IPS-18a (cell line): ENCODE measurements around the gene SIDT2.
"Not testable (repeated sequence)": the region's sequence is repeated elsewhere in the genome, so short reads cannot be mapped to it uniquely, and the experiment has no call there.

ENCODE experiments used
- H3K27ac ChIP-seq: one replicate; pipeline ENCODE4 v1.5.1; 2013; ENCODE audit warnings: low read length
- H3K27me3 ChIP-seq: one replicate; pipeline ENCODE4 v1.6.1; 2013; ENCODE audit warnings: mild to moderate bottlenecking, low read length; ENCODE audit not compliant: control insufficient read depth, insufficient read depth
- H3K36me3 ChIP-seq: one replicate; pipeline ENCODE4 v1.6.1; 2013; ENCODE audit warnings: low read depth, low read length; ENCODE audit not compliant: control insufficient read depth
- H3K4me1 ChIP-seq: one replicate; pipeline ENCODE4 v1.6.1; 2013; ENCODE audit warnings: low read depth, low read length; ENCODE audit not compliant: control insufficient read depth
- H3K4me3 ChIP-seq: one replicate; pipeline ENCODE4 v1.5.1; 2013; ENCODE audit warnings: low read length
- H3K9ac ChIP-seq: one replicate; pipeline ENCODE4 v1.6.1; 2013; ENCODE audit warnings: mild to moderate bottlenecking, low read length, moderate library complexity
- H3K9me3 ChIP-seq: one replicate; pipeline ENCODE4 v1.6.1; 2013; ENCODE audit warnings: low read depth, low read length; ENCODE audit not compliant: control insufficient read depth

SIDT2 gene

DNA sequence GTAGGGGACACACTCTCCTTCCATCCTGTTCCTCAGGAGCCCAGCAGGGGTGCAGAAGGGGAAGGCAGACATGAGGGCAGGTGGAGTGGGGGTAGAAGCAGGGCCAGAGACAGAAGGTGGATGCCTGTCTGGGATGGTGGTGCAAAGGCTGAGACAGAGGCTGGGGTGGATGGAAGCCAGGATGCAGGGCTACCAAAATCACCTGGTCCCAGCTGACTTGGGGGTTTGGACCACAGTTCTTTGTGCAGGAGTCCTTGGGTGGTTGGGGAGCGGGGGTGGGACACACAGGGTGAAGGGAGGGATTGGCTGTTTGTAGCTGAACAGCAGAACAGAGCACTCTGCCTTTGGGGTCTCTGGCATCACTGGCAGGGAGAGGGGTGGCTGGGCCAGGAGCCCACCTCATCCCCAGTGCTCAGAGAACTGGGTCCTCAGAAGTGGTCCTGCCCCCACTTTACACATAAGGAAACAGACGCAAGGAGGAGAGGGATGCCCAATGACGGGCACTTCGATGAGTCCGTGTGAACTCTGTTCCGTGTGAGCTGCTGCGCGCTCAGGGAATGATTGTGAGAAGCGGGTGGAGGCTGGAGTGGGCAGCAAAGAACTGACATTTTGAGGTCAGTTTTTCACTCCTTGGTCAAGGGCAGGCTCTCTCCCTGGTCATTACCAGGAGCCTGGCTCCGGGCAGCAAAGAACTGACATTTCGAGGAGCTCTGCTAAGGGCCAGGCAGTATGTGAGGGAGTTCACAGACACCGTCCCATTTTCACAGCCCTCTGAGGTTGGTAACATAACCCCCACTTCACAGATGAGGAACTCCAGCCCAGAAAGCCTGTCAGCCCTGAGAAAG lies 22.5 kb downstream of the SIDT2 start:
- Histone ChIP-seq H3K9ac (peak overlapping the region; percentile 74), H3K27ac (no peak overlapping the region), H3K4me3 (peak overlapping the region; percentile 66), H3K27me3 (no peaks in the 10 kb centered on the region), H3K36me3 (peaks cover 26% of the 10 kb centered on the region), H3K9me3 (no peaks in the 10 kb centered on the region), H3K4me1 (peaks cover 25% of the 10 kb centered on the region)

DNA sequence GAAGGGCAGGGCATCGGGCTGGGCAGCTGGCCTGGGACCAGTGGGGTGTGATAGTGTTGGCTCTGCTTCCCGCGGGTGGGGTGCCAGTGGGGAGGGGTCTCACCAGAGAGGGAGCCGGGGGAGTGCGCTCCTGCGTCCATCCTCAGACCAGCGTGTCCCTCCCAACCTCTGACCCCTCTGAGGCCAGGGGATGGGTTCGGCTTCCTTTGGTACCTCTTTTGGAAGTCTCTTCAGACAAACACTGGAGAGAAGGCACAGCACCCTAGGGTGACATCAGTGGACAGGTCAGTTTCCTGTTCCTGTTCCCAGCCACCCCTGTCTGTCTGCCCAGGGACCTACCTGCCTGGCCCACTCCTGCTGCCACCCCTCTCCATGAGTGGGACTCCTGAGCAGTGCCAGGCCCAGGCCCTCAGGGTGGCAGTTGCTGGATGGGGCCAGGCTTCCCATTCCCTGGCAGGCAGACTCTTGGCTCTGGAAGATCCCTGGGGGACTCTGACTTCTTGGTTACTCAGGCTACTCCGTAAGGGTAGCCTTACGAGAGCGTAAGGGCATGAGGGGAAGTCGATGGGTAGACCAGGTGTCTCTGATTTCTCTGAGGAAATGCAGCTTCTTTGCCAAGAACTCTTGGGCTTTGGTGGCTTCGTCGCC lies 23.2 kb downstream of the SIDT2 start:
- H3K9me3 ChIP-seq = no peaks in the 10 kb centered on the region
- no peak overlapping the region for H3K4me3 ChIP-seq
- H3K9ac ChIP-seq = no peak overlapping the region
- peaks cover 25% of the 10 kb centered on the region for H3K4me1 ChIP-seq
- H3K27ac ChIP-seq = no peak overlapping the region
- peaks cover 26% of the 10 kb centered on the region for H3K36me3 ChIP-seq
- H3K27me3 ChIP-seq = no peaks in the 10 kb centered on the region

DNA sequence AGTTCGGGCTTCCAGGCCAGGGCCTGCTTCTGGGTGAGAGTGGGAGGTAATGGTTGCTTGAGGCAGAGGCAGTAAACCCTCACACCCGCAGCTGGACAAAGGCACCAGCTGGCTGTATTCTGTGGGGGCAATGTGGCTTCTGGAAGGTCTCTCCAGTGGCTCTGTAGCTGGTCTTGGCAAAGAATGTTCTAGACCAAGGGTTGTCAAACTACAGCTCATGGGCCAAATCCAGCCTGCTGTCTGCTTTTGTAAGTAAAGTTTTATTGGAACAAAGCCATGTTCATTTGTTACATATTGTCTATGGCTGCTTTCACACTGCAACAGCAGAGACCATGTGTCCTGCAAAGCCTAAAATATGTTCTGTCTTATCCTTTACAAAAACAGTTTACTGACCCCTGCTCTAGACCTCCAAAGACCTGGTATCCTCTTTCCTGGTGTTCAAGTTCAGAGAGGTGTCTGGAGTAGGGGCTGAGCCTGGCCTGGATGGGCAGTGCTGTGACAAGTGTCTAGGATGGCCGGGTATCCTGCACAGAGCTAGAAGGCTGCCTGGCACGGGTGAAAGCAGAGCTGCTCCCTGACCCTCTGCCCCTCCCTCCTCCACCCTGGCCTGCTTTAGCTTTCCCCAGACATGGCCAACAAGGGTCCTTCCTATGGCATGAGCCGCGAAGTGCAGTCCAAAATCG lies 24.0 kb downstream of the SIDT2 start:
- Histone ChIP-seq H3K36me3 (peaks cover 26% of the 10 kb centered on the region), H3K4me3 (no peak overlapping the region), H3K27ac (no peak overlapping the region), H3K4me1 (peaks cover 25% of the 10 kb centered on the region), H3K27me3 (no peaks in the 10 kb centered on the region), H3K9me3 (no peaks in the 10 kb centered on the region), H3K9ac (no peak overlapping the region)

DNA sequence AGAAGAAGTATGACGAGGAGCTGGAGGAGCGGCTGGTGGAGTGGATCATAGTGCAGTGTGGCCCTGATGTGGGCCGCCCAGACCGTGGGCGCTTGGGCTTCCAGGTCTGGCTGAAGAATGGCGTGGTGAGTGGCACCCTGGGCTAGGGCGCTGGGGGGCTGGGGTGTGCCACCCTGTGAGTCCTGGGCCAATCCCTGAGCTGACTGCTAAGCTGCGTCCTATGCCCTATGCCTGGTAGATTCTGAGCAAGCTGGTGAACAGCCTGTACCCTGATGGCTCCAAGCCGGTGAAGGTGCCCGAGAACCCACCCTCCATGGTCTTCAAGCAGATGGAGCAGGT lies 24.5 kb downstream of the SIDT2 start:
- no peak overlapping the region for H3K4me3 ChIP-seq
- no peak overlapping the region for H3K9ac ChIP-seq
- no peak overlapping the region for H3K27ac ChIP-seq
- peaks cover 26% of the 10 kb centered on the region for H3K36me3 ChIP-seq
- H3K4me1 ChIP-seq = peaks cover 25% of the 10 kb centered on the region
- H3K27me3 ChIP-seq = no peaks in the 10 kb centered on the region
- H3K9me3 ChIP-seq = no peaks in the 10 kb centered on the region

DNA sequence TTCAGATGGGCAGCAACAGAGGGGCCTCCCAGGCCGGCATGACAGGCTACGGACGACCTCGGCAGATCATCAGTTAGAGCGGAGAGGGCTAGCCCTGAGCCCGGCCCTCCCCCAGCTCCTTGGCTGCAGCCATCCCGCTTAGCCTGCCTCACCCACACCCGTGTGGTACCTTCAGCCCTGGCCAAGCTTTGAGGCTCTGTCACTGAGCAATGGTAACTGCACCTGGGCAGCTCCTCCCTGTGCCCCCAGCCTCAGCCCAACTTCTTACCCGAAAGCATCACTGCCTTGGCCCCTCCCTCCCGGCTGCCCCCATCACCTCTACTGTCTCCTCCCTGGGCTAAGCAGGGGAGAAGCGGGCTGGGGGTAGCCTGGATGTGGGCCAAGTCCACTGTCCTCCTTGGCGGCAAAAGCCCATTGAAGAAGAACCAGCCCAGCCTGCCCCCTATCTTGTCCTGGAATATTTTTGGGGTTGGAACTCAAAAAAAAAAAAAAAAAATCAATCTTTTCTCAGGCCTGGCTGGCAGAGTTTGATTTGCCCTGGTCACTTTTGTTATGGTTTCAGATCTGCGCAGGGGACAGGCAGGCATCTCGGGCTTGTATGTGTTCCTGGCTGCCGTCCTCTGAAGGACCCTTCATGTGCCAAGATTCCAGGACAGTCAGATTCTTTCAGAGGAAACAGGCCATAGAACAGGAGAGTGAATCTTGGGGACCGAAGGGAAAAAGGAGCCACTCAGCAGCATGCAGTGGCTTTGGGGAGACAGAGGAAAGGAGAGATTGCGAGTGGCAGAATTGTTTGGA lies 25.9 kb downstream of the SIDT2 start:
- Histone ChIP-seq H3K9me3 (no peaks in the 10 kb centered on the region), H3K27me3 (no peaks in the 10 kb centered on the region), H3K4me3 (no peak overlapping the region), H3K36me3 (peaks cover 26% of the 10 kb centered on the region), H3K9ac (no peak overlapping the region), H3K4me1 (peaks cover 18% of the 10 kb centered on the region), H3K27ac (no peak overlapping the region)

DNA sequence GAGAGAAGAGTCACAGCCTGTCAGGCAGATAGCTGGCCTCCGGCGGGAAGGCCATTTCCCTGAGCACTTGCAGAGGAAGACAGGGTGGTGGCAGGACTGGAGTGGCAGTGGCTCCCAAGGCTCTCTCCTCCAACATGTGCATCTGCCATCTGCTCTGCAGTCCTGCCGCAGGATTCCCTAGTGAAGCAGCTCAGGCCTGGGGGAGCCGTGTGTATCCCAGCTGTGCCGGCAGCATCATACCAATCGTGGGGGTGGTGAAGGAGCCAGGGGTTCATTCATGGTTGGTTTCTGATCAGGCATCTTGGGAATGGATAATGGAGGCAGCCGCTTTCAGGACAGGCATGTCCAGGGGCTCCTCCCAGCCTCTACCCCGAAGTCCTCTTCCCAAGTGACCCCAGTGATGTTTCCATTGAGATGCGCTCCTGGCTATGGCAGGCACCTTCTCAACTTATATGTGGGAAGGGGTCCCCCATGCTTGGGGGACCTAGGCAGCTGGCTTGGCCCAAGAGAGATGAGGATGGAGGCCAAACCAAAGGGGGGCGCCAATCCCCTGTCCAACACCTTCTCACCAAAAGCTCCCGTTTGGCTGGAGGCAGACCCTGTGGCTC lies 26.8 kb downstream of the SIDT2 start:
- peaks cover 26% of the 10 kb centered on the region for H3K36me3 ChIP-seq
- no peaks in the 10 kb centered on the region for H3K9me3 ChIP-seq
- no peak overlapping the region for H3K4me3 ChIP-seq
- no peak overlapping the region for H3K27ac ChIP-seq
- H3K27me3 ChIP-seq = no peaks in the 10 kb centered on the region
- no peak overlapping the region for H3K9ac ChIP-seq
- H3K4me1 ChIP-seq = peaks cover 9% of the 10 kb centered on the region

DNA sequence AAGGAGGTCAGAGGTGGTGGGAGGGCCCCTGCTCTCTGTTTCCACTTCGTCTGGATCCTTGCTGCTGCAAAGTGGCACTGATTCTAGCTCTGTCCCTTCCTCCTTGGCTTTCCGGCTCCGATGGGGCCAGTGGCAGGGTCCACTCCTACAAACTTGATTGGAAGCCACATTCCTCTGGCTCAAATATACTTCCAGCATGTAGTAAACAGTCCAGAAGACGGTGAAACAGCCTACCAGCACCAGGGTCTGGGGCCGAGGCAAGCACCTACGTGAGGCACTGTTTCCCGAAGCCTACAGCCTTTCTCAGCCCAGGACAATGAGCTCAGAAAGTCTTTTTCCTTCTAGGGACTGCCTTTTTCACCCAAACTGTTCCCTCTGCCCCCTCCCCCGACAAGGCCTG lies 27.6 kb downstream of the SIDT2 start:
- H3K9me3 ChIP-seq, H3K4me1 ChIP-seq, H3K27ac ChIP-seq, H3K9ac ChIP-seq, H3K4me3 ChIP-seq, H3K27me3 ChIP-seq: not testable (repeated sequence)
- H3K36me3 ChIP-seq = peaks cover 26% of the 10 kb centered on the region

DNA sequence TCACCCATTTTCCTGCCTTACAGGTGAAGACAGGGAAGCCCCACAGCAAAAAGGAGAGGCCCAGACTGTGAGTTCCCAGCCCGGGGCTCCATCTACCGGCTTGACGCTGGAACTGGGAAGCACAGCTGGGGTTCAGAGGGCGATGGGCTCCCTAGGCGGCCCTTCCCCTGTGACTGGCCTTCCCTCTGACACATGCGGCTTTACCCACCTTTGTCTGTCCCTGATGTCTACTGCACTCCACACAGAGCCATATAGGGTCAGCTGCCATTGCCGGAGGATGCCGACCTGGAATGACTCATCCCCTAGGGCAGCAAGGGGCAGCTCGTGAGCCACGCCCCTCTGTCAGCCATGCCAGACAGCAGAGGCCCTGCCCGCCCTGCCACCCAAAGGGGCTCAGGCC lies 28.3 kb downstream of the SIDT2 start:
- H3K4me3 ChIP-seq, H3K4me1 ChIP-seq, H3K27ac ChIP-seq, H3K27me3 ChIP-seq, H3K9me3 ChIP-seq, H3K9ac ChIP-seq: not testable (repeated sequence)
- peaks cover 26% of the 10 kb centered on the region for H3K36me3 ChIP-seq

DNA sequence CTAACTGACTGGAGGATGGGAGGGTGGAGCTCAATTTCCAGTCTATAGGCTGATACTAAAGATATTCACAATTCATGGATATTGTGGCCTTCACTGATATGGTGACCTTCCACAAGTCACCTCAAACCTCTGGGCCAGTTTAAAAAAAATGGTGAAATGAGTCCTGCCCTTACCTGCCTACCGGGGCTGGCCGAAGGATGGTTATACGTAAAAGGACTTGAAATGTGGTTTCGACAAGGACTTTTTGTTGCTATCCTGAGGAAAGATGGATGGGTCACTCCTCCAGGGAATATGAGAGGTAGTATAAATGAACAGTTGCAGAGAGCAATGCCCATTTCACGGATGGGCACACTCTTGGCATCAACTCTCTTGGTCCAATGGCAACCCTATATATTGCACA lies 28.9 kb downstream of the SIDT2 start:
- H3K36me3 ChIP-seq = peaks cover 26% of the 10 kb centered on the region
- H3K9me3 ChIP-seq, H3K4me1 ChIP-seq, H3K9ac ChIP-seq, H3K27ac ChIP-seq, H3K4me3 ChIP-seq, H3K27me3 ChIP-seq: not testable (repeated sequence)

DNA sequence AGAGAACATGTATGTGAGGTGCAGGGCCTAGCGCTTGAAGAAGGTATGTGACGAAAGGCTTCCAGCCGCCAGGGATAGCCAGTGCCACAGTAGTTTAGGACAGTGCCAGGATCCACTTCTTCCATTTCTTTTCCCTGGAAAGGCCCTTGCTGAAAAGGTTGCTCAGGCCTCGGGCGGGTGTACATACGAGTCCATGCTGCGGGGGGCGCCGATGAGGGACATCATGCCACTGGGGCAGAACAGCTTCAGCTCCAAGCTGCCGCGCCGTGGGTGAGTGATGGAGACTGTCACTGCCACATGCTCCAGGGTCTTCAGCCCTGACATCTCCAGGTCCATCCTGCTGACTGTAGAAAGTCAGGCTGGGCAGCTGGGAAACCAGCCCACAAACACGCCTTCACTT lies 30.2 kb downstream of the SIDT2 start:
- not testable (repeated sequence) for H3K4me3 ChIP-seq, H3K4me1 ChIP-seq, H3K27ac ChIP-seq, H3K9me3 ChIP-seq, H3K9ac ChIP-seq, H3K27me3 ChIP-seq
- H3K36me3 ChIP-seq = peaks cover 18% of the 10 kb centered on the region
